ENCODE measurements around the gene CD24. TPM values are rescaled to one million over a fixed set of nuclear protein-coding genes. Genes with fewer than 3 reads are reported as not detected.

The CD24 gene
- total RNA-seq, 1 experiment from 2014 or later = 1,551 TPM

DNA sequence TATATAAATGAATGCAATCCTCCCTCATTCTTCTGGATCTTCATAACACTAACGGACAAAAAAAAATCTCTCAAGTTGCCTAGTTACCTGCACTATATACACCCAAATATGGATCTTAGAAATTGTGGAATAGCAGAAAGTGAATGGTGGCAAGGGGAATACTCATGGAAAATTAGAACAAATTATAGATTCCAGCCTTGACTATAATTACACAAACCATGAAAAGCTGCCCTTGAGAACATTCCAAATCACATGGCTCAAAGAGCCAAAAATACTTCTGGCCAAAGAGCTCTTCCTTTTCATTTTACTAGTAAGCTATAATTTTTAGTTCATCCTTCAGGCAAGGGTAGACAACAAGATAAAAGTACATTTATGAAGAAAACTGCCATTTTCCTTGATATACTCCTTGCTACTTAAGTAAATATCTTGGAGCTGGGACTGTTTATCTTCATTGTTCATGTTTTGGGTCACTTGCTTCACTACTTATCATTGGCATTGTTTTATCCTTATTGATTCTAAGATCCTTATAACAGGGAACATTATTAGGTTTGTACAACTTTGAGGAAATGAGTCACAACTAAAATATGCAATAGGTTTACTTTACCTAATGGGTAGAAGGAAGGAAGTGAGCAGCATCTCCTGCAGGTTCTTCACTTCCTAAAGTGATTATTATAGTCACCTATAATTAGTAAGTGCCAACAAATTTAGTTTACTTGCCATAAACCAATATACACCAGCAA is 47.1 kb upstream of the CD24 start:
- no peak overlapping the region for H3K4me2 ChIP-seq (ENCODE audit: insufficient read depth, insufficient read length, low read length)

More for the DNA sequence above, 47.1 kb upstream of the CD24 start:
- Histone ChIP-seq H3K18ac (ENCODE audit: insufficient read length, low read depth, low read length) (no peak overlapping the region), H3K23me2 (ENCODE audit: insufficient read length, low read depth, low read length, poor library complexity, severe bottlenecking) (no peaks in the 10 kb centered on the region), H4K5ac (ENCODE audit: insufficient read length, low read depth, low read length) (no peak overlapping the region), H3K4me1 (ENCODE audit: insufficient read depth, low read length) (no peaks in the 10 kb centered on the region), H2AFZ (ENCODE audit: low read length) (no peak overlapping the region), H3K27ac (ENCODE audit: insufficient read length, low read depth, low read length) (no peak overlapping the region), H2BK5ac (ENCODE audit: insufficient read length, low read length) (no peak overlapping the region), H3K56ac (ENCODE audit: insufficient read length, low read depth, low read length) (no peak overlapping the region), H3K27me3 (ENCODE audit: insufficient read depth, low read length) (no peaks in the 10 kb centered on the region), H4K91ac (ENCODE audit: insufficient read length, low read depth, low read length) (no peak overlapping the region), H4K8ac (replicated peaks; ENCODE audit: insufficient read length, low read depth, low read length) (no peak overlapping the region), H3K9ac (ENCODE audit: extremely low read depth, insufficient read length, low read length) (no peak overlapping the region), H3K14ac (ENCODE audit: insufficient read depth, low read length) (no peak overlapping the region), H3K4ac (ENCODE audit: low read depth, low read length) (no peak overlapping the region), H3K23ac (ENCODE audit: insufficient read length, low read depth, low read length) (no peak overlapping the region), H3K79me2 (ENCODE audit: insufficient read depth, low read length) (no peaks in the 10 kb centered on the region), H2BK120ac (ENCODE audit: low read depth, low read length, poor library complexity, severe bottlenecking) (no peak overlapping the region), H3K79me1 (ENCODE audit: insufficient read depth, low read depth, low read length, poor library complexity, severe bottlenecking) (no peaks in the 10 kb centered on the region), H3K9me3 (ENCODE audit: control insufficient read depth, low read depth, low read length) (no peaks in the 10 kb centered on the region), H2BK15ac (ENCODE audit: low read depth, low read length) (no peak overlapping the region), H2BK12ac (ENCODE audit: insufficient read length, low read depth, low read length) (no peak overlapping the region), H2BK20ac (ENCODE audit: low read depth, low read length, poor library complexity, severe bottlenecking) (no peak overlapping the region), H2AK5ac (ENCODE audit: insufficient read length, low read length) (no peak overlapping the region), H3T11ph (ENCODE audit: low read length) (no peak overlapping the region), H4K20me1 (ENCODE audit: control insufficient read depth, insufficient read depth, insufficient read length) (no peaks in the 10 kb centered on the region)
- TF ChIP-seq, protein P1, sequence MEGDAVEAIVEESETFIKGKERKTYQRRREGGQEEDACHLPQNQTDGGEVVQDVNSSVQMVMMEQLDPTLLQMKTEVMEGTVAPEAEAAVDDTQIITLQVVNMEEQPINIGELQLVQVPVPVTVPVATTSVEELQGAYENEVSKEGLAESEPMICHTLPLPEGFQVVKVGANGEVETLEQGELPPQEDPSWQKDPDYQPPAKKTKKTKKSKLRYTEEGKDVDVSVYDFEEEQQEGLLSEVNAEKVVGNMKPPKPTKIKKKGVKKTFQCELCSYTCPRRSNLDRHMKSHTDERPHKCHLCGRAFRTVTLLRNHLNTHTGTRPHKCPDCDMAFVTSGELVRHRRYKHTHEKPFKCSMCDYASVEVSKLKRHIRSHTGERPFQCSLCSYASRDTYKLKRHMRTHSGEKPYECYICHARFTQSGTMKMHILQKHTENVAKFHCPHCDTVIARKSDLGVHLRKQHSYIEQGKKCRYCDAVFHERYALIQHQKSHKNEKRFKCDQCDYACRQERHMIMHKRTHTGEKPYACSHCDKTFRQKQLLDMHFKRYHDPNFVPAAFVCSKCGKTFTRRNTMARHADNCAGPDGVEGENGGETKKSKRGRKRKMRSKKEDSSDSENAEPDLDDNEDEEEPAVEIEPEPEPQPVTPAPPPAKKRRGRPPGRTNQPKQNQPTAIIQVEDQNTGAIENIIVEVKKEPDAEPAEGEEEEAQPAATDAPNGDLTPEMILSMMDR (conservative IDR thresholded peaks at IDR 0.05) = no peak
- Mint-ChIP-seq H3K4me3 (no peak overlapping the region), H3K27me3 (ENCODE audit: low read depth) (peaks cover under 1% of the 10 kb centered on the region; the same call in 1 of the 2 replicates), H3K9me3 (no peaks in the 10 kb centered on the region), H3K36me3 (ENCODE audit: insufficient read depth in 1 of 3, low read depth in 3 of 3) (no peaks in the 10 kb centered on the region), H3K4me1 (peaks cover 0 to 3% of the 10 kb centered on the region in 2 experiments; a peak in 1 of 4 replicates), H3K27ac (no peak overlapping the region; a peak in 1 of 7 replicates)
- no CpG with 5 or more reads among the region's 1 CpG for WGBS (ENCODE audit: extremely low coverage, insufficient read length, low lambda C conversion rate)
- DNase-seq = no peak

Data from H9 (cell line).